Epithelial cell of esophagus (primary cell): ENCODE measurements around the gene RNH1.

Source experiments
- DNase-seq: peaks from one replicate; pipeline ENCODE4 v3.0.0; 2010; ENCODE audit warnings: low read depth
- H3K4me3 ChIP-seq: 2 replicates; pipeline ENCODE4 v1.5.1; 2011; ENCODE audit warnings: mild to moderate bottlenecking, low read length, control low read depth
- TF ChIP-seq, protein P1 (sequence below): IDR thresholded peaks from 2 replicates; pipeline ENCODE4 v1.5.1; 2011; ENCODE audit warnings: low read depth, mild to moderate bottlenecking, low read length, control low read depth, inconsistent platforms; ENCODE audit not compliant: insufficient read depth; ENCODE audit errors: missing control alignments

Gene RNH1

DNA sequence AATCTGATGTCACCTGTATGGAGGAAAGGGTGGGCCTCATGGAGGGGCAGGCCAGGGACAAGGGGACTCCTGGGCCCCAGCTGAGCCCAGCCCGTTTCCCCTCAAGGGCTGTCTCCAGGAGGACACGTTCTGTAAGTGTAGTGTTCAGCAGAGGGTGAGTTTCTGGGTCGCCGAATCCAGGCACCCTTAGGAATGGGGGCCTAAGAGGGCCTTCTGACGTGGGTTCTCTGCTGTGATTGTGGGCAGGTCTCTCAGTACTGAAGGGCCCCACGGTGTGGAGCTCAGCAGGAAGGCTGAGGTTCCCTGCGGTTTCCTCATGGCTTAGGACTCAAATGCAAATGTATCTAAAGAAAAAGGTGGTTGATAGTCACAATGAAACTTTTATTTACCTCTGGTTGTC lies 50.5 kb downstream of the RNH1 start:
- TF ChIP-seq, protein P1, sequence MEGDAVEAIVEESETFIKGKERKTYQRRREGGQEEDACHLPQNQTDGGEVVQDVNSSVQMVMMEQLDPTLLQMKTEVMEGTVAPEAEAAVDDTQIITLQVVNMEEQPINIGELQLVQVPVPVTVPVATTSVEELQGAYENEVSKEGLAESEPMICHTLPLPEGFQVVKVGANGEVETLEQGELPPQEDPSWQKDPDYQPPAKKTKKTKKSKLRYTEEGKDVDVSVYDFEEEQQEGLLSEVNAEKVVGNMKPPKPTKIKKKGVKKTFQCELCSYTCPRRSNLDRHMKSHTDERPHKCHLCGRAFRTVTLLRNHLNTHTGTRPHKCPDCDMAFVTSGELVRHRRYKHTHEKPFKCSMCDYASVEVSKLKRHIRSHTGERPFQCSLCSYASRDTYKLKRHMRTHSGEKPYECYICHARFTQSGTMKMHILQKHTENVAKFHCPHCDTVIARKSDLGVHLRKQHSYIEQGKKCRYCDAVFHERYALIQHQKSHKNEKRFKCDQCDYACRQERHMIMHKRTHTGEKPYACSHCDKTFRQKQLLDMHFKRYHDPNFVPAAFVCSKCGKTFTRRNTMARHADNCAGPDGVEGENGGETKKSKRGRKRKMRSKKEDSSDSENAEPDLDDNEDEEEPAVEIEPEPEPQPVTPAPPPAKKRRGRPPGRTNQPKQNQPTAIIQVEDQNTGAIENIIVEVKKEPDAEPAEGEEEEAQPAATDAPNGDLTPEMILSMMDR = no peak
- no peak for DNase-seq
- no peak overlapping the region for H3K4me3 ChIP-seq

DNA sequence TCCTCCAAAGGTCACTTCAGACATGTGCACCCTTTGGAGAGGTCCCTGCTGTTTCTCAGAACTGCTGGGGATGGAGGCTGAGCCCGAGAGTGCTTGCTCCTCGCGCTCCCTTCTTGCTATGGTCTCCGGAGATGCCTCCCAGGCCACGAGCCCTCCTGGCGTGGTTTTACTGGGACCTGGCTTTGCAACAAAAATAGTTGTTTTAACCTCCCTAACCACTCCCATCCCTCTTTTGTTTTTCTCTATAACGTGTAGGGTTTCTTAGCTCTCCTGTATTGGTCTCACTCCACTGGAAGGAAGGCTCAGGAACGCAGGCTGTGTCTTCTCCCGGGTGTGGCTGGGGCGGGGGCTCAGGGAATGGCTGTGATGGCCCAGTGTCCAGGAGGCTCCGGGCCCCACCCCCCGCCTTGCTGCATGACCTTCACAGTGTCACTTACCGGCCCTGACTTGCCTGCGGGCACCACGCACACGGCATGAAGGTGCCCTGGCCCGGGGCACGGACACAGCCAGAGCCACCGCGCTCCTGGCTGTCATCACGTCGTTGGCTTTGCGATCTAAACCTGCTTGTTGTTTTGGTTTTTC lies 51.4 kb downstream of the RNH1 start:
- H3K4me3 ChIP-seq = no peak overlapping the region
- DNase-seq = no peak
- TF ChIP-seq, protein P1 = no peak

DNA sequence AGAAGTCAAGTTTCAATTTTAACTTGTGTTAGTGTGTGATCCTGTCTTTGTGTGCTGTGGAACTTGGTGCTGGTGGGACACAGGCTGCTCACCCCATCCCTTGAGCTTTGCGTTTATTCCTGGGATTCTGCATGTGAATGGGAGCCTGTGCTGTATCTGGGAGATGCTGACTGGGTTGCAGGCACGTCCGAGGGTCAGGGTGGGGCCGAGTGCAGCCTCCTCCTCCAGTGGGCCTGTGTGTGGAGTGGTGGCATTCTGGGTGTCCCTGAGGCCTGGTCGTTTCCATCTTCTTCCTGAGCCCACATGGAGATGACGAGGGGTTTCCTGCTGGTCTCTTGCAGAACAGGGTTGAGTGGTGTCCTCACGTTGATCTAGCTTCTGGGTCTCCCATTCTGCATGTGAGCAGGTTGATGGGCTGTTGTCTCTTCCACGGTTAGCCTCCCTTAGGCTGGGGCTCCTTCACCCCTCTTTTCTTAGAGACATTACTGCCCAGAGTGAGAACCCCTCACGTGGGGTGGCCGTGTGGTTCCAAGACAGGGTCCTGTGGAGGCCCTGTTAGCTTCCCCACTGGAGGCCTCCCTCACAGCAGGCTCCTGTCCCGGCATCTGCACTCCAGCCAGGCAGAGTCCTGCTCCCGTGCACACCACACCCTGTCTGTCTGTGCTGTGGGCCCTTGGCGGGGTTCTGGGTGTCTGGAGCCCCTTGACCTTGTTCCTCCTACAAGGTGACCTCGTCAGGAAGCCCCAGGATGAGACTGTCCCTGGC lies 52.1 kb downstream of the RNH1 start:
- no peak overlapping the region for H3K4me3 ChIP-seq
- TF ChIP-seq, protein P1 = no peak
- DNase-seq = no peak

DNA sequence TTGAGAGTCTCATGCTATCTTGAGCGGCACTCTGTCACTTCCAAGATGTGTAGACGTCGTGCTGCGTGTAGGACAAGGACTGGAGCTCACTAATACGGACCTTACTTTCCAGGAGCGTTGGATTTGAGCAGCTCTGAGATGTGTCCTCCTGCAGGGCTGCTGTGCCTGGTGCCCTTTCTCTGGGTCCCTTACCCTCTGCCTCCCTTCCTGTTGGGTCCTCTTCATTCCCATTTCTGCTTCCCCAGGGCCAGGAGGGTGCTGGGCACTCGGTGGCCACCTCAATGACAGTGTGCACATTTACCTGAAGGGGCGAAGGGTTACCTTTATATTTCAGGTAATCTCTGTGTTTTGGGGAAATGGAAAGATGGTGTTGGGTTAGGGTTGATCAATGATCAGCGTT lies 53.0 kb downstream of the RNH1 start:
- no peak for DNase-seq
- H3K4me3 ChIP-seq = no peak overlapping the region
- TF ChIP-seq, protein P1 = no peak

DNA sequence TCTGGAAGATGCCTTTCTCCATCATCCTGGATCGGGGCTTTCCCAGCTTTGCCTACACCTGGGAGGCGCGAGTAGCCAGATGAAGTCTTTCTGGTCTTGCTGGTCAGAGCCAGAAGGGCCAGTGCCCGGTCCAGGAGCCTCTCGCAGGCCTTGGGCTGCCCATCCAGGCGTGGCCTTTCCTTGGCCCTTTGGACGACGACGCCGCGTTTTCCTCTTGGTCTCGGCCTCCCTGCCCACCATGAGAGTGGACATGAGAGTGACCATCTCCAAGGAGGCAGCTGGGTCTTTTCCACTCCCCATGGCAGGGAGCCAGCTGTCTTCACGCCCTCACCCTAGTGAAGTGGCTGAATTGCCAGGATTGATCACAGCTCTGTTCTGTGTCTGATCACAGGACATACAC lies 53.5 kb downstream of the RNH1 start:
- no peak for DNase-seq
- TF ChIP-seq, protein P1 = no peak
- no peak overlapping the region for H3K4me3 ChIP-seq

DNA sequence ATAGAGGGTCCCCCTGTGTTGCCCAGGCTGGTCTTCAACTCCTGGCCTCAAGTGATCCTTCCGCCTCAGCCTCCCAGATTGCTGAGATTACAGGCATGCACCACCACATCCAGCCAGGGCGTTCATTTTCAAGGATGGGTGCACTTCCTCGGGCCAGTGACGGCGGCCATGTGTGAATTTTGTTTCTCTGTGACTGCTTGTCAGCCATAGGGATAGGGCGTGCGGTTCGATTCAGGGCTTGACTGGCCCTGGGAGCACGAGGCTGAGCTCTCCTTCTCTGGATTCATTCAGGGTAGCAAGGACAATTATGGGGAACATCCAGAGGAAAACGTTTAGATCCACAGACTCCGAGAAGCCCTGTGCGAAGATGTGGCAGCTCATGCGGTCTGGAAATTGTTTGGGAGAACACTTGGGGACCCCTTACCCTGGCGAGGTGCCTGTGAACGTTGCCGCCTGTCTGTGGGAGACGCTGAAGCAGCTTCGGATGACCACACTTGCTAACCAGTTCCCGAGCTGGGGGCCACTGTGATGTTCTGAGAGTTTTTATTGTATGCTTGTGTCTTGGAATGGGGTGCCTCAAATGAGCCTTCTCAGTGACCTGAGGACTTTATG lies 54.0 kb downstream of the RNH1 start:
- no peak overlapping the region for H3K4me3 ChIP-seq
- no peak for DNase-seq
- TF ChIP-seq, protein P1 = no peak
